HCT116 (cell line): Measurements from ENCODE around the gene KY. TPM values are rescaled to one million over a fixed set of nuclear protein-coding genes. Genes with fewer than 3 reads are reported as not detected.

Source experiments
- ATAC-seq: fragments of 200-7000 bp; cut with Tn5 transposase; 2 replicates; pipeline ENCODE4 v1.9.1; 2020; ENCODE audit warnings: mild to moderate bottlenecking, moderate library complexity
- BruUV-seq: library from RNA; stranded (reverse); fragments of 400-500 nt; replicated peaks from 2 replicates; lab custom pipeline; 2021; lab: Mats Ljungman, UMichigan
- CTCF ChIA-PET: fragments of 300-600 bp; sonication (Branson Sonifier 250); formaldehyde crosslinking; loops from one replicate; lab custom pipeline; 2021; ENCODE audit warnings: antibody characterized with exemption; lab: Charles Lee
- POLR2A ChIA-PET: fragments of 300-600, 350-600 bp; sonication (Branson Sonifier 250); formaldehyde crosslinking; loops from one replicate; lab custom pipeline; 2021; ENCODE audit warnings: antibody characterized with exemption; lab: Charles Lee
- RAD21 ChIA-PET, 2 experiments: fragments of 300-600 bp; sonication (Branson Sonifier 250); formaldehyde crosslinking; loops; one replicate each; lab custom pipeline; 2023; ENCODE audit warnings: low total read pairs in 2 of 2; ENCODE audit not compliant: uncharacterized antibody in 2 of 2, unreplicated experiment in 2 of 2, low non-redundant PET in 1 of 2; lab: Charles Lee
- DNase-seq: peaks from one replicate; pipeline ENCODE4 v3.0.0-alpha.2; 2010; ENCODE audit warnings: low read depth, low spot score
- H2AFZ ChIP-seq: fragments of 200-600 bp; shearing (Covaris generic), sonication (generic); 2 replicates; pipeline ENCODE4 v1.6.1; 2017; ENCODE audit warnings: low read depth, mixed run types, mixed read lengths, antibody characterized with exemption, low read length; ENCODE audit not compliant: poor library complexity, severe bottlenecking
- H3K27ac ChIP-seq: 2 replicates; pipeline ENCODE4 v1.5.1; 2012; ENCODE audit warnings: low read depth, low read length
- H3K27me3 ChIP-seq: fragments of 200-600 bp; sonication (generic); 2 replicates; pipeline ENCODE4 v1.6.1; 2016; ENCODE audit warnings: mixed run types, low read length, mixed read lengths; ENCODE audit not compliant: insufficient read depth
- H3K36me3 ChIP-seq, 2 experiments: fragments of 200-500 bp in 1 of 2; fragments of 200-600 bp in 1 of 2; sonication (Bioruptor generic) in 1 of 2; sonication (generic) in 1 of 2; 2 replicates each; pipeline versions ENCODE4 v1.5.1 to v1.6.1; 2014 to 2016; ENCODE audit warnings: low read length in 2 of 2, inconsistent platforms in 1 of 2, mixed read lengths in 1 of 2, mixed run types in 1 of 2; ENCODE audit not compliant: insufficient read depth in 2 of 2, control insufficient read depth in 1 of 2
- H3K4me1 ChIP-seq, 2 experiments: fragments of 200-600 bp in 1 of 2; sonication (generic) in 1 of 2; 2 replicates each; pipeline versions ENCODE4 v1.5.1 to v1.6.1; 2012 to 2017; ENCODE audit warnings: low read length in 2 of 2, inconsistent platforms in 1 of 2, mild to moderate bottlenecking in 1 of 2, mixed read lengths in 1 of 2, mixed run types in 1 of 2, moderate library complexity in 1 of 2; ENCODE audit not compliant: insufficient read depth in 2 of 2, control insufficient read depth in 1 of 2
- H3K4me2 ChIP-seq: fragments of 200-600 bp; sonication (generic); 2 replicates; pipeline ENCODE4 v1.6.1; 2017; ENCODE audit warnings: mixed run types, low read length, mixed read lengths
- H3K4me3 ChIP-seq, 2 experiments: fragments of 200-600 bp in 1 of 2; sonication (generic) in 1 of 2; replicated peaks in 1 of 2; 2 replicates each; pipeline ENCODE4 v1.5.1; 2011 to 2016; ENCODE audit warnings: low read length in 2 of 2, control low read depth in 1 of 2, low read depth in 1 of 2, mild to moderate bottlenecking in 1 of 2, mixed read lengths in 1 of 2, mixed run types in 1 of 2
- H3K79me2 ChIP-seq: fragments of 200-600 bp; sonication (generic); 2 replicates; pipeline ENCODE4 v1.6.1; 2017; ENCODE audit warnings: mild to moderate bottlenecking, mixed run types, low read length, moderate library complexity, mixed read lengths; ENCODE audit not compliant: insufficient read depth
- H3K9ac ChIP-seq: fragments of 200-600 bp; sonication (generic); 2 replicates; pipeline ENCODE4 v1.6.1; 2016; ENCODE audit warnings: low read length, mixed read lengths
- H3K9me2 ChIP-seq: fragments of 200-600 bp; sonication (generic), shearing (Covaris generic); 2 replicates; pipeline ENCODE4 v1.6.1; 2017; ENCODE audit warnings: mixed run types, mild to moderate bottlenecking, moderate library complexity; ENCODE audit not compliant: insufficient read depth
- H3K9me3 ChIP-seq, 2 experiments: fragments of 200-500 bp in 1 of 2; fragments of 200-600 bp in 1 of 2; sonication (Bioruptor generic) in 1 of 2; sonication (generic) in 1 of 2; 2 replicates each; pipeline ENCODE4 v1.6.1; 2014 to 2017; ENCODE audit warnings: low read length in 2 of 2, mixed read lengths in 2 of 2, inconsistent platforms in 1 of 2, low read depth in 1 of 2, mild to moderate bottlenecking in 1 of 2, mixed run types in 1 of 2, moderate library complexity in 1 of 2; ENCODE audit not compliant: control insufficient read depth in 1 of 2, insufficient read depth in 1 of 2
- H4K20me1 ChIP-seq: fragments of 200-600 bp; sonication (generic), shearing (Covaris generic); 2 replicates; pipeline ENCODE4 v1.6.1; 2017; ENCODE audit warnings: mixed run types, mild to moderate bottlenecking, moderate library complexity; ENCODE audit not compliant: insufficient read depth
- ATF3 ChIP-seq: IDR thresholded peaks from 2 replicates; pipeline ENCODE4 v1.6.1; 2012
- CBX3 ChIP-seq: IDR thresholded peaks from 2 replicates; pipeline ENCODE4 v1.6.1; 2012; ENCODE audit warnings: low read depth
- CTCF ChIP-seq, 3 experiments: fragments of 200-600 bp in 1 of 3; sonication (generic) in 1 of 3; IDR thresholded peaks in 2 of 3; conservative IDR thresholded peaks in 1 of 3; 2 replicates each; pipeline ENCODE4 v1.5.1; 2012 to 2017; ENCODE audit warnings: low read depth in 2 of 3, low read length in 2 of 3, antibody characterized with exemption in 1 of 3, borderline replicate concordance in 1 of 3, control low read depth in 1 of 3, mild to moderate bottlenecking in 1 of 3, mixed read lengths in 1 of 3, mixed run types in 1 of 3, moderate library complexity in 1 of 3; ENCODE audit not compliant: insufficient read depth in 1 of 3
- EGR1 ChIP-seq: IDR thresholded peaks from 2 replicates; pipeline ENCODE4 v1.6.1; 2012; ENCODE audit warnings: low read depth
- EZH2 ChIP-seq: fragments of 200-600 bp; sonication (generic); IDR thresholded peaks from 2 replicates; pipeline ENCODE4 v1.6.1; 2017; ENCODE audit warnings: antibody characterized with exemption, mixed run types
- FOSL1 ChIP-seq: IDR thresholded peaks from 2 replicates; pipeline ENCODE4 v1.6.1; 2012; ENCODE audit warnings: low read depth
- POLR2A ChIP-seq: IDR thresholded peaks from 2 replicates; pipeline ENCODE4 v1.7.0; 2011; ENCODE audit warnings: borderline replicate concordance; ENCODE audit not compliant: insufficient read depth, insufficient read length; ENCODE audit errors: extremely low read depth
- TCF7L2 ChIP-seq: IDR thresholded peaks from 2 replicates; pipeline ENCODE4 v1.7.0; 2011; ENCODE audit warnings: borderline replicate concordance, inconsistent platforms; ENCODE audit not compliant: insufficient read depth, insufficient read length; ENCODE audit errors: extremely low read depth
- ZBTB33 ChIP-seq: IDR thresholded peaks from 2 replicates; pipeline ENCODE4 v1.6.1; 2011; ENCODE audit warnings: mild to moderate bottlenecking, low read length, moderate library complexity; ENCODE audit not compliant: insufficient replicate concordance; ENCODE audit errors: extremely low read depth
- intact Hi-C: fragments of 100-400 bp; cut with micrococcal nuclease; formaldehyde crosslinking; loops from 2 replicates; pipeline ENCODE4 v1.10.0; 2022
- total RNA-seq: library from RNA; stranded (reverse); gene quantifications from one replicate; pipeline ENCODE4 v1.2.1, GENCODE V29; 2021; ENCODE audit not compliant: unreplicated experiment

The KY gene
- total RNA-seq, 1 experiment from 2014 or later, result not detected

- intact Hi-C loops, result no loop called here
- H3K27me3 ChIP-seq, result peaks cover 39% of the 10 kb centered on the region; the same call in 1 of the 2 replicates
- H3K4me2 ChIP-seq, result no peak overlapping the region
- no peaks in the 10 kb centered on the region for H3K36me3 ChIP-seq
- TF ChIP-seq FOSL1 (no peak), CBX3 (no peak), CTCF (IDR thresholded peaks at IDR 0.05 in 2 of 3, conservative IDR thresholded peaks at IDR 0.05 in 1 of 3; ENCODE audit: borderline replicate concordance in 1 of 3, insufficient read depth in 1 of 3, low read depth in 2 of 3, low read length in 2 of 3) (no peak), EGR1 (no peak), ZBTB33 (no peak), POLR2A (no peak), TCF7L2 (no peak), EZH2 (no peak), ATF3 (no peak)
- CTCF ChIA-PET, result no interaction called here
- POLR2A ChIA-PET, result no interaction called here
- no peak overlapping the region for H3K27ac ChIP-seq
- DNase-seq, result no peak
- H3K79me2 ChIP-seq, result no peaks in the 10 kb centered on the region
- no peaks in the 10 kb centered on the region for H3K9me2 ChIP-seq
- BruUV-seq, result no TSS peak
- no peak for ATAC-seq
- no peaks in the 10 kb centered on the region for H3K9me3 ChIP-seq
- RAD21 ChIA-PET, result no interaction called here
- no peak overlapping the region for H3K4me3 ChIP-seq
- no peak overlapping the region for H2AFZ ChIP-seq
- H3K9ac ChIP-seq, result no peak overlapping the region
- no peaks in the 10 kb centered on the region for H4K20me1 ChIP-seq
- H3K4me1 ChIP-seq, result no peaks in the 10 kb centered on the region
Measured at GRCh38 chr3:134694946-134695543, 44.2 kb upstream of the KY start.
